Mesendoderm (in vitro differentiated cells): Measurements from ENCODE around the gene TNRC6C.

Source experiments
- DNase-seq: peaks from one replicate; pipeline ENCODE4 v3.0.0; 2013
- H2AK5ac ChIP-seq: 2 replicates; pipeline ENCODE4 v1.6.1; 2013; ENCODE audit warnings: low read length, inconsistent platforms
- H2BK120ac ChIP-seq: 2 replicates; pipeline ENCODE4 v1.6.1; 2013; ENCODE audit warnings: low read depth, mild to moderate bottlenecking, low read length, moderate library complexity, mixed read lengths
- H2BK15ac ChIP-seq: replicated peaks from 2 replicates; pipeline ENCODE4 v1.6.1; 2013; ENCODE audit warnings: low read depth, mild to moderate bottlenecking, moderate library complexity
- H2BK5ac ChIP-seq: 2 replicates; pipeline ENCODE4 v1.6.1; 2013; ENCODE audit warnings: low read length, inconsistent platforms
- H3K18ac ChIP-seq: 2 replicates; pipeline ENCODE4 v1.6.1; 2013; ENCODE audit warnings: mild to moderate bottlenecking, low read length, mixed read lengths
- H3K23ac ChIP-seq: one replicate; pipeline ENCODE4 v1.6.1; 2013; ENCODE audit warnings: low read length
- H3K27ac ChIP-seq: 2 replicates; pipeline ENCODE4 v1.5.1; 2013; ENCODE audit warnings: low read depth, mild to moderate bottlenecking, inconsistent platforms, low read length, moderate library complexity
- H3K27me3 ChIP-seq: 2 replicates; pipeline ENCODE4 v1.6.1; 2013; ENCODE audit warnings: low read length, control low read depth, mild to moderate bottlenecking, inconsistent platforms; ENCODE audit not compliant: insufficient read depth, poor library complexity
- H3K36me3 ChIP-seq: 2 replicates; pipeline ENCODE4 v1.6.1; 2013; ENCODE audit warnings: low read length, inconsistent platforms; ENCODE audit not compliant: control insufficient read depth, insufficient read depth
- H3K4ac ChIP-seq: one replicate; pipeline ENCODE4 v1.6.1; 2013; ENCODE audit warnings: low read depth, mild to moderate bottlenecking, low read length, moderate library complexity
- H3K4me1 ChIP-seq: 2 replicates; pipeline ENCODE4 v1.6.1; 2013; ENCODE audit warnings: low read depth, low read length, inconsistent platforms; ENCODE audit not compliant: control insufficient read depth
- H3K4me2 ChIP-seq: 2 replicates; pipeline ENCODE4 v1.6.1; 2013; ENCODE audit warnings: low read length
- H3K4me3 ChIP-seq: 2 replicates; pipeline ENCODE4 v1.5.1; 2013; ENCODE audit warnings: mild to moderate bottlenecking, low read length
- H3K56ac ChIP-seq: one replicate; pipeline ENCODE4 v1.6.1; 2013; ENCODE audit warnings: low read length
- H3K79me1 ChIP-seq: 2 replicates; pipeline ENCODE4 v1.6.1; 2013; ENCODE audit warnings: low read length, inconsistent platforms
- H3K79me2 ChIP-seq: 2 replicates; pipeline ENCODE4 v1.6.1; 2013; ENCODE audit warnings: mild to moderate bottlenecking, low read length; ENCODE audit not compliant: control insufficient read depth, insufficient read depth
- H3K9ac ChIP-seq: 2 replicates; pipeline ENCODE4 v1.6.1; 2013; ENCODE audit warnings: low read length, inconsistent platforms
- H4K5ac ChIP-seq: one replicate; pipeline ENCODE4 v1.6.1; 2013; ENCODE audit warnings: low read length
- H4K8ac ChIP-seq: one replicate; pipeline ENCODE4 v1.6.1; 2013; ENCODE audit warnings: low read depth, mild to moderate bottlenecking, control low read depth, low read length, moderate library complexity
- WGBS: extraction: QIAGEN DNeasy Blood & Tissue Kit; methylation state at CpG from one replicate; pipeline ENCODE4 v1.1.7; 2013; ENCODE audit warnings: low lambda C conversion rate, missing lambda C conversion rate; ENCODE audit not compliant: insufficient coverage; ENCODE audit errors: extremely low coverage; 5-methylcytosine and 5-hydroxymethylcytosine counted together

TNRC6C gene

DNA sequence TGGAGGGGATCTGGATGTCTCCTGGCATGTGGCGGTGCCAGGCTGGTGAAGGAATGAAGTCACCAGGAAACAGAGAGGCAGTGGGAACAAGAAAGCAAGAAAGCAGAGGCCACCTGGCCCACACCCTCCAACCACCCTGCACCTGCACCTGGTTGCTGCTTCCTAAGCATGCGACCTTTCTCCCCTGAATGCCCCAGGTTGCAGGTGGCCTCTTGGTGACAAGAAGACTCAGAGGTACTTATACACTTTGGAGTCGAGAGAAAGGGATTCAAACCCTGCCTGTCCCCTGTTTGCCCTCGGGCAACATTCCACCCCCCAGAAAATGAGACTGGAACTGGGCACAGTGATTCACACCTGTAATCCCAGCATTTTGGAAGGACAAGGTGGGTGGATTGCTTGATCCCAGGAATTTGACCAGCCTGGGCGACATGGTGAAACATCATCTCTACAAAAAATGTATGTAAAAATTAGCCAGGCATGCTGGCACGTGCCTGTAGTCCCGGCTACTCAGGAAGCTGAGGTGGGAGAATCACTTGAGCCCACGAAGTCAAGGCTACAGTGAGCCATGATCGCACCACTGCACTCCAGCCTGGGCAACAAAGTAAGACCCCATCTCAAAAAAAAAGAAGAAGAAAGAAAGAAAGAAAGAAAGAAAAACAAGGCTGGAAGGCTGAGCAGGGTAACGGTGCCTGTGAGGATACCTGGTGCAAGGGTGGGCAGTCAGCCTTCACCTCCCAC is 34.6 kb upstream of the TNRC6C start:
- no peaks in the 10 kb centered on the region for H3K79me1 ChIP-seq
- DNase-seq, result no peak
- H3K9ac ChIP-seq, result no peak overlapping the region
- H3K27me3 ChIP-seq, result no peaks in the 10 kb centered on the region
- peak overlapping the region; percentile 65 for H2AK5ac ChIP-seq
- H3K23ac ChIP-seq, result no peak overlapping the region
- no peak overlapping the region for H4K8ac ChIP-seq
- no peaks in the 10 kb centered on the region for H3K79me2 ChIP-seq
- no peaks in the 10 kb centered on the region for H3K36me3 ChIP-seq
- H3K4me1 ChIP-seq, result peaks cover 12% of the 10 kb centered on the region
- H3K56ac ChIP-seq, result peak overlapping the region; percentile 57
- no CpG with 5 or more reads among the region's 10 CpGs for WGBS
- no peak overlapping the region for H2BK15ac ChIP-seq
- no peak overlapping the region for H3K18ac ChIP-seq
- H3K27ac ChIP-seq, result no peak overlapping the region
- H3K4me2 ChIP-seq, result no peak overlapping the region
- no peak overlapping the region for H4K5ac ChIP-seq
- no peak overlapping the region for H2BK5ac ChIP-seq
- H2BK120ac ChIP-seq, result no peak overlapping the region
- H3K4ac ChIP-seq, result no peak overlapping the region
- no peak overlapping the region for H3K4me3 ChIP-seq

GRCh38 chr17:77924757-77925336 is 33.7 kb upstream of the TNRC6C start:
- Histone ChIP-seq H3K4me2 (no peak overlapping the region), H3K9ac (no peak overlapping the region), H2AK5ac (peak overlapping the region; percentile 50), H3K27ac (no peak overlapping the region), H3K4me3 (no peak overlapping the region), H3K23ac (peak overlapping the region; percentile 19), H3K79me1 (no peaks in the 10 kb centered on the region), H3K36me3 (no peaks in the 10 kb centered on the region), H3K18ac (no peak overlapping the region), H2BK120ac (no peak overlapping the region), H2BK5ac (no peak overlapping the region), H3K4ac (no peak overlapping the region), H2BK15ac (no peak overlapping the region), H3K56ac (peak overlapping the region; percentile 57), H3K4me1 (peaks cover 14% of the 10 kb centered on the region), H4K8ac (no peak overlapping the region), H4K5ac (no peak overlapping the region), H3K79me2 (no peaks in the 10 kb centered on the region), H3K27me3 (no peaks in the 10 kb centered on the region)
- peak; percentile 69 for DNase-seq
- WGBS, result no CpG with 5 or more reads among the region's 14 CpGs

- Histone ChIP-seq H3K4ac (no peak overlapping the region), H3K56ac (no peak overlapping the region), H3K27ac (no peak overlapping the region), H3K4me2 (no peak overlapping the region), H4K5ac (no peak overlapping the region), H4K8ac (no peak overlapping the region), H3K4me1 (peaks cover 15% of the 10 kb centered on the region), H3K79me1 (no peaks in the 10 kb centered on the region), H3K27me3 (no peaks in the 10 kb centered on the region), H3K18ac (no peak overlapping the region), H3K79me2 (no peaks in the 10 kb centered on the region), H3K9ac (no peak overlapping the region), H3K4me3 (no peak overlapping the region), H2BK15ac (no peak overlapping the region), H2AK5ac (no peak overlapping the region), H3K36me3 (no peaks in the 10 kb centered on the region), H3K23ac (no peak overlapping the region), H2BK5ac (no peak overlapping the region), H2BK120ac (no peak overlapping the region)
- no peak for DNase-seq
- no CpG with 5 or more reads among the region's 11 CpGs for WGBS
Measured at GRCh38 chr17:77925831-77926543, 32.5 kb upstream of the TNRC6C start.

DNA sequence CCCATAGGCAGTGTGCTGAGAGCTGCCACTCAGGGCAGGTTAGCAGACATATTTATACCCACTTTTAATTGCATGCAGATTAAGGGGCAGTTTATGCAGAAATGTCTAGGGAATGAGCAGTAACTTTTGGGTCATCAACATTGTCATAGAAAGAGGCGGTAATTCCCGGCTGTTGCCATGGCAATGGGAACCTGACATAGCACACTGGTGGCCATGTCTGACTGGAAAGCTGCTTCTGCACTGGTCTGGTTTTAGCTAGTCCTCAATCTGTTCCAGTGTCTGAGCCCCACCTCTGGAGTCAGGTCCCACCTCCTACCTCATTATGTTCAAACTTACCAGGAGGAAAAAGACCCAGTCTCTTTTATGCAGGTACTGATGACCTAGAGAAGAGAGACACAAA is 31.5 kb upstream of the TNRC6C start:
- H2BK15ac ChIP-seq, result no peak overlapping the region
- no peak overlapping the region for H3K27ac ChIP-seq
- H3K18ac ChIP-seq, result no peak overlapping the region
- no peaks in the 10 kb centered on the region for H3K79me2 ChIP-seq
- no peak overlapping the region for H3K4ac ChIP-seq
- no peaks in the 10 kb centered on the region for H3K36me3 ChIP-seq
- H3K27me3 ChIP-seq, result no peaks in the 10 kb centered on the region
- no peak overlapping the region for H4K8ac ChIP-seq
- H2BK5ac ChIP-seq, result no peak overlapping the region
- no peak overlapping the region for H3K4me2 ChIP-seq
- no peak overlapping the region for H3K56ac ChIP-seq
- no peak overlapping the region for H2BK120ac ChIP-seq
- WGBS, result no CpG with 5 or more reads among the region's 2 CpGs
- no peaks in the 10 kb centered on the region for H3K79me1 ChIP-seq
- no peak overlapping the region for H3K9ac ChIP-seq
- no peak overlapping the region for H2AK5ac ChIP-seq
- no peak overlapping the region for H3K4me3 ChIP-seq
- no peak for DNase-seq
- no peak overlapping the region for H3K23ac ChIP-seq
- H3K4me1 ChIP-seq, result peaks cover 17% of the 10 kb centered on the region
- H4K5ac ChIP-seq, result no peak overlapping the region

DNA sequence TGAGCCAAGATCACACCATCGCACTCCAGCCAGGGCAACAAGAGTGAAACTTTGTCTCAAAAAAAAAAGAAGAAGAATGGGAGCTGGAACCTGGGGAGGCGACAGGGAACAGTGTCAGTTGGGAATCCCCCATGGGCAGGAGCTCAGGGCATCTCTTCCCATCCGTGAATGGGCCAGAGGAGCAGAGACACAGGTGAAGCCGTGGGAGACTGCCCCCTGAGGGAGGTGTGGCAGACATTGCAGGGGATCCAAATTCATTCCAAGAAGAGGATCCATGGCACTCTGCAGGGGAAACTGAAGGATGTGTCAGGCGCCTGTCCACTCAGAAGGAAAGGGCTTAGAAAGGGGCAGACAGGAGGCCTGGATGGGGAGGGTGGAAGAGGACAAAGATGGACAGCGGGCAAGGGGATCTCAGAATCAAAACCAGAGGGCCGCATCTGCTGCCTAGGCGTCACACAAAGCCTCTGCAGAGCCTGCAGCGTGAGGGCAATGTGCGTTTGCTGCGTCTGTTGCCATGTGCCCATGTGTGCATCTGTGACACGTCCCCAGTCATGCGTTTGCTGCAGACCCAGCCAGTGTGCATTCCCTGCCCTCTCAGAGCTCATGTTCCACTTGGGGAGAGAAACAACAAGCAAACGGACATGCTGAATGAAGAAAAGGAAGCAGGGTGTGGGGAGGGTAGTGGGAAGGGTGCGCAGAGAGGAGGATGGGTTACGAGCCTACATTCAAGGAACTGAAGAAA is 30.6 kb upstream of the TNRC6C start:
- Histone ChIP-seq H3K4me2 (no peak overlapping the region), H3K18ac (no peak overlapping the region), H3K4me3 (no peak overlapping the region), H2BK15ac (no peak overlapping the region), H3K4ac (no peak overlapping the region), H3K56ac (peak overlapping the region; percentile 38), H3K9ac (no peak overlapping the region), H3K4me1 (peaks cover 17% of the 10 kb centered on the region), H3K36me3 (no peaks in the 10 kb centered on the region), H3K27ac (no peak overlapping the region), H2BK5ac (no peak overlapping the region), H3K79me1 (no peaks in the 10 kb centered on the region), H3K23ac (no peak overlapping the region), H4K8ac (no peak overlapping the region), H4K5ac (no peak overlapping the region), H3K27me3 (no peaks in the 10 kb centered on the region), H2AK5ac (peak overlapping the region; percentile 83), H3K79me2 (no peaks in the 10 kb centered on the region), H2BK120ac (no peak overlapping the region)
- no peak for DNase-seq
- no CpG with 5 or more reads among the region's 16 CpGs for WGBS
